ENCODE measurements around the gene ISM2.

DNA sequence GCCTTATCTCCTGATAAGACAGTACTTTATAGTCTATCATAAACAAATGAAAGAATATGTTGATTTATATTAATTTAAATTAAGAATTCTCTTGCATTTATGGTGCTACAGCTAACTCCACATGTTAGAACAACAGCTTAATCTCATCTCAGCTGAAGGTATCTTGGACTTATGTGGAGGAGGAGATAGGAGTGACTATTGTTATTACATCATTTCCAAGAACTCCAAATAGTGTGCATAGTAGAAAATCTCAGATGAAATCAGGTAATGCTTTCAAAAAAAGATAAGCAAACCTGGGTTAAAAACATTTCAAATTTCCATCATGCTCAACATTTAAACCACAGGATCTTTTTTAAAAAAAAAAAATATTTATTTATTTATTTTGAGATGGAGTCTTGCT, 31.3 kb upstream of the ISM2 start:
- TF ChIP-seq, protein P1, sequence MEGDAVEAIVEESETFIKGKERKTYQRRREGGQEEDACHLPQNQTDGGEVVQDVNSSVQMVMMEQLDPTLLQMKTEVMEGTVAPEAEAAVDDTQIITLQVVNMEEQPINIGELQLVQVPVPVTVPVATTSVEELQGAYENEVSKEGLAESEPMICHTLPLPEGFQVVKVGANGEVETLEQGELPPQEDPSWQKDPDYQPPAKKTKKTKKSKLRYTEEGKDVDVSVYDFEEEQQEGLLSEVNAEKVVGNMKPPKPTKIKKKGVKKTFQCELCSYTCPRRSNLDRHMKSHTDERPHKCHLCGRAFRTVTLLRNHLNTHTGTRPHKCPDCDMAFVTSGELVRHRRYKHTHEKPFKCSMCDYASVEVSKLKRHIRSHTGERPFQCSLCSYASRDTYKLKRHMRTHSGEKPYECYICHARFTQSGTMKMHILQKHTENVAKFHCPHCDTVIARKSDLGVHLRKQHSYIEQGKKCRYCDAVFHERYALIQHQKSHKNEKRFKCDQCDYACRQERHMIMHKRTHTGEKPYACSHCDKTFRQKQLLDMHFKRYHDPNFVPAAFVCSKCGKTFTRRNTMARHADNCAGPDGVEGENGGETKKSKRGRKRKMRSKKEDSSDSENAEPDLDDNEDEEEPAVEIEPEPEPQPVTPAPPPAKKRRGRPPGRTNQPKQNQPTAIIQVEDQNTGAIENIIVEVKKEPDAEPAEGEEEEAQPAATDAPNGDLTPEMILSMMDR (IDR thresholded peaks at IDR 0.05) = no peak
- TF ChIP-seq POLR2A (IDR thresholded peaks at IDR 0.05) = no peak
